Measurements from ENCODE around the gene TRIM72. TPM values are rescaled to one million over a fixed set of nuclear protein-coding genes. Genes with fewer than 3 reads are reported as not detected.
"Not testable (repeated sequence)": the region's sequence is repeated elsewhere in the genome, so short reads cannot be mapped to it uniquely, and the experiment has no call there.

The TRIM72 gene
- total RNA-seq, 1 donor from 2014 or later, result not detected

GRCh38 chr16:31242206-31242605 lies 28.3 kb downstream of the TRIM72 start:
- Mint-ChIP-seq H3K36me3 (ENCODE audit: unreplicated experiment) (no peaks in the 10 kb centered on the region), H3K27me3 (ENCODE audit: unreplicated experiment) (peaks cover 25% of the 10 kb centered on the region), H3K9me3 (ENCODE audit: unreplicated experiment) (no peaks in the 10 kb centered on the region), H3K4me3 (ENCODE audit: unreplicated experiment) (no peak overlapping the region), H3K4me1 (ENCODE audit: unreplicated experiment) (no peaks in the 10 kb centered on the region), H3K27ac (ENCODE audit: unreplicated experiment) (no peak overlapping the region)
- DNase-seq (ENCODE audit: extremely low spot score, unreplicated experiment), result no peak
- TF ChIP-seq, protein P1, sequence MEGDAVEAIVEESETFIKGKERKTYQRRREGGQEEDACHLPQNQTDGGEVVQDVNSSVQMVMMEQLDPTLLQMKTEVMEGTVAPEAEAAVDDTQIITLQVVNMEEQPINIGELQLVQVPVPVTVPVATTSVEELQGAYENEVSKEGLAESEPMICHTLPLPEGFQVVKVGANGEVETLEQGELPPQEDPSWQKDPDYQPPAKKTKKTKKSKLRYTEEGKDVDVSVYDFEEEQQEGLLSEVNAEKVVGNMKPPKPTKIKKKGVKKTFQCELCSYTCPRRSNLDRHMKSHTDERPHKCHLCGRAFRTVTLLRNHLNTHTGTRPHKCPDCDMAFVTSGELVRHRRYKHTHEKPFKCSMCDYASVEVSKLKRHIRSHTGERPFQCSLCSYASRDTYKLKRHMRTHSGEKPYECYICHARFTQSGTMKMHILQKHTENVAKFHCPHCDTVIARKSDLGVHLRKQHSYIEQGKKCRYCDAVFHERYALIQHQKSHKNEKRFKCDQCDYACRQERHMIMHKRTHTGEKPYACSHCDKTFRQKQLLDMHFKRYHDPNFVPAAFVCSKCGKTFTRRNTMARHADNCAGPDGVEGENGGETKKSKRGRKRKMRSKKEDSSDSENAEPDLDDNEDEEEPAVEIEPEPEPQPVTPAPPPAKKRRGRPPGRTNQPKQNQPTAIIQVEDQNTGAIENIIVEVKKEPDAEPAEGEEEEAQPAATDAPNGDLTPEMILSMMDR (IDR thresholded peaks at IDR 0.05), result no peak

DNA sequence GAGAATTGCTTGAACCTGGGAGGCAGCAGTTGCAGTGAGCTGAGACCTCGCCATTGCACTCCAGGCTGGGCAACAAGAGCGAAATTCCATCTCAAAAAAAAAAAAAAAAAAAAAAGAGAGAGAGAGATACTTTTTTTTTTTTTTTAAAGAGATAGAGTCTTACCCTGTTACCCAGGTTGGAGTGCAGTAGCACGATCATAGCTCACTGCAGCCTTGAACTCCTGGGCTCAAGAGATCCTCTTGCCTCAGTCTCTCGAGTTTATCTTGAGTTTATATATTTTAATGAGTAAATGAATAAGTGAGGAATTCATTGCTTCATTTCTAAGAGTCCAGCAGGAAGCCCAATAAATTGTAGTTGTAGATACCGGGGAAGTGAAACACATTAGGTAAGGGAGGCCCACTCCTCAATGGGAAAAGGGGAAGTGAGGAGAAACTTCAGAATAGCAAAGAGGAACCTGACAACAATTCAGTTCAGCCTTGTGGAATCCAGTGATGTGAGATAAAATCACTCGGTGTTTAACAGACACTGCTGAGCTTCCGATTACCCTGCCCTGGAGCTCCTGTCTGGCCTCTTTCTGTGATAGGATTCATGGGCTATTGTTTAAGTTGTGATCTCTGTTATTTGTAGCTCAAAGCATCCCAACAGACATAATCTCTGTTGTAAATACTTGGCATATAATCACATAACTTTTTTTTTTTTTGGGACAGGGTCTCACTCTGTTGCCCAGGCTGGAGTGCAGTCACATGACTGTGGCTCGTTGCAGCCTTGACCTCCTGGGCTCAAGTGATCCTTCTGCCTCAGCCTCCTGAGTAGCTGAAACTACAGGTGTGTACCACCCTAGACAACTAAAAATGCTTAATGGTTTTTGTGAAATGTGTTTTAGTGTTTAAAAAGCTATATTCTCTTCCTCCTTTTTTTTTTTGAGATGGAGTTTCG lies 30.1 kb downstream of the TRIM72 start:
- Mint-ChIP-seq H3K4me3 (ENCODE audit: unreplicated experiment) (no peak overlapping the region), H3K27ac (ENCODE audit: unreplicated experiment) (no peak overlapping the region), H3K27me3 (ENCODE audit: unreplicated experiment) (peaks cover 33% of the 10 kb centered on the region), H3K4me1 (ENCODE audit: unreplicated experiment) (no peaks in the 10 kb centered on the region), H3K9me3 (ENCODE audit: unreplicated experiment) (no peaks in the 10 kb centered on the region), H3K36me3 (ENCODE audit: unreplicated experiment) (no peaks in the 10 kb centered on the region)
- DNase-seq (ENCODE audit: extremely low spot score, unreplicated experiment), result no peak
- TF ChIP-seq, protein P1 (IDR thresholded peaks at IDR 0.05), result no peak

GRCh38 chr16:31245598-31245997 lies 31.7 kb downstream of the TRIM72 start:
- peaks cover 33% of the 10 kb centered on the region for H3K27me3 Mint-ChIP-seq (ENCODE audit: unreplicated experiment)
- not testable (repeated sequence) for H3K27ac Mint-ChIP-seq (ENCODE audit: unreplicated experiment); H3K9me3 Mint-ChIP-seq (ENCODE audit: unreplicated experiment); H3K4me1 Mint-ChIP-seq (ENCODE audit: unreplicated experiment); H3K4me3 Mint-ChIP-seq (ENCODE audit: unreplicated experiment); DNase-seq (ENCODE audit: extremely low spot score, unreplicated experiment); H3K36me3 Mint-ChIP-seq (ENCODE audit: unreplicated experiment)

- no peak for DNase-seq (ENCODE audit: extremely low spot score, unreplicated experiment)
- TF ChIP-seq, protein P1 (IDR thresholded peaks at IDR 0.05), result no peak
- Mint-ChIP-seq H3K27ac (ENCODE audit: unreplicated experiment) (no peak overlapping the region), H3K4me3 (ENCODE audit: unreplicated experiment) (no peak overlapping the region), H3K27me3 (ENCODE audit: unreplicated experiment) (peaks cover 31% of the 10 kb centered on the region), H3K36me3 (ENCODE audit: unreplicated experiment) (no peaks in the 10 kb centered on the region), H3K9me3 (ENCODE audit: unreplicated experiment) (no peaks in the 10 kb centered on the region), H3K4me1 (ENCODE audit: unreplicated experiment) (no peaks in the 10 kb centered on the region)
These were observed 32.4 kb downstream of the TRIM72 start for GRCh38 chr16:31246296-31246695.

DNA sequence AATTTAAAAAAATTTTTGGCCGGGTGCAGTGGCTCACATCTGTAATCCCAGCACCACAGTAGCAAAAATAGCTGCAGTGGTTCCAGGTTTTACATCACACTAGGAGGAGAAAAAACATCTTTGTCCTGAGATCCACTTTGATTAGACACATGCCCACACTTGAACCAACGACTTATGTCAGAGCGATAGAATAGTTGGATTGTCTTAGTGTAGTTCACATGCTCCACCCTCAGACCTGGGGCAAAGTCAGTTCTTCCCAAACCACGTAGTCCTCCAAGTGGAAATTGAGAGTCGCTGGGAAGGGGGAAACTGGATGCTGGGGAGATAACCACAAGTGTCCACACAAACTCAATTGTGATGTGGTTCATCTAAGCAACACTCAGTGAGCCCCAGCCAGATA lies 34.4 kb downstream of the TRIM72 start:
- Mint-ChIP-seq H3K27ac (ENCODE audit: unreplicated experiment) (no peak overlapping the region), H3K4me3 (ENCODE audit: unreplicated experiment) (no peak overlapping the region), H3K9me3 (ENCODE audit: unreplicated experiment) (no peaks in the 10 kb centered on the region), H3K36me3 (ENCODE audit: unreplicated experiment) (no peaks in the 10 kb centered on the region), H3K27me3 (ENCODE audit: unreplicated experiment) (peaks cover 36% of the 10 kb centered on the region), H3K4me1 (ENCODE audit: unreplicated experiment) (no peaks in the 10 kb centered on the region)
- TF ChIP-seq, protein P1 (IDR thresholded peaks at IDR 0.05), result no peak
- DNase-seq (ENCODE audit: extremely low spot score, unreplicated experiment), result no peak

Measured in osteocyte (in vitro differentiated cells).